Measurements from ENCODE around the gene PEX13.
"Not testable (repeated sequence)": the region's sequence is repeated elsewhere in the genome, so short reads cannot be mapped to it uniquely, and the experiment has no call there.

DNA sequence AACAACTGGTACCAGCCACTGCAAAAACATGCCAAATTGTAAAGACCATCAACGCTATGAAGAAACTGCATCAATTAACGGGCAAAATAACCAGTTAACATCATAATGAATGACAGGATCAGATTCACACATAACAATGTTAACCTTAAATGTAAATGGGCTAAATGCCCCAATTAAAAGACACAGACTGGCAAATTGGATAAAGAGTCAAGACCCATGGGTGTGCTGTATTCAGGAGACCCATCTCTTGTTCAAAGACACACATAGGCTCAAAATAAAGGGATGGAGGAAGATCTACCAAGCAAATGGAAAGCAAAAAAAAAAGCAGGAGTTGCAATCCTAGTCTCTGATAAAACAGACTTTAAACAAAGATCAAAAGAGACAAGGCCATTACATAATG lies 19.1 kb downstream of the PEX13 start:
- TF ChIP-seq, protein P1, sequence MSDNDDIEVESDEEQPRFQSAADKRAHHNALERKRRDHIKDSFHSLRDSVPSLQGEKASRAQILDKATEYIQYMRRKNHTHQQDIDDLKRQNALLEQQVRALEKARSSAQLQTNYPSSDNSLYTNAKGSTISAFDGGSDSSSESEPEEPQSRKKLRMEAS (IDR thresholded peaks at IDR 0.05; ENCODE audit: low read depth, low read length), result not testable (repeated sequence)
- TF ChIP-seq, protein P2, sequence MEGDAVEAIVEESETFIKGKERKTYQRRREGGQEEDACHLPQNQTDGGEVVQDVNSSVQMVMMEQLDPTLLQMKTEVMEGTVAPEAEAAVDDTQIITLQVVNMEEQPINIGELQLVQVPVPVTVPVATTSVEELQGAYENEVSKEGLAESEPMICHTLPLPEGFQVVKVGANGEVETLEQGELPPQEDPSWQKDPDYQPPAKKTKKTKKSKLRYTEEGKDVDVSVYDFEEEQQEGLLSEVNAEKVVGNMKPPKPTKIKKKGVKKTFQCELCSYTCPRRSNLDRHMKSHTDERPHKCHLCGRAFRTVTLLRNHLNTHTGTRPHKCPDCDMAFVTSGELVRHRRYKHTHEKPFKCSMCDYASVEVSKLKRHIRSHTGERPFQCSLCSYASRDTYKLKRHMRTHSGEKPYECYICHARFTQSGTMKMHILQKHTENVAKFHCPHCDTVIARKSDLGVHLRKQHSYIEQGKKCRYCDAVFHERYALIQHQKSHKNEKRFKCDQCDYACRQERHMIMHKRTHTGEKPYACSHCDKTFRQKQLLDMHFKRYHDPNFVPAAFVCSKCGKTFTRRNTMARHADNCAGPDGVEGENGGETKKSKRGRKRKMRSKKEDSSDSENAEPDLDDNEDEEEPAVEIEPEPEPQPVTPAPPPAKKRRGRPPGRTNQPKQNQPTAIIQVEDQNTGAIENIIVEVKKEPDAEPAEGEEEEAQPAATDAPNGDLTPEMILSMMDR (IDR thresholded peaks at IDR 0.05; ENCODE audit: low read depth, low read length), result not testable (repeated sequence)
